ENCODE results near the gene HSPA12B.

Gene HSPA12B

GRCh38 chr20:3711484-3711941 lies 21.0 kb upstream of the HSPA12B start:
- no peaks in the 10 kb centered on the region for H3K79me2 ChIP-seq
- no peaks in the 10 kb centered on the region for H3K4me1 ChIP-seq
- H3K4me2 ChIP-seq (ENCODE audit: low read length) = no peak overlapping the region
- H3K27me3 ChIP-seq (ENCODE audit: control insufficient read depth, insufficient read depth, low read length) = no peaks in the 10 kb centered on the region
- no peak overlapping the region for H2AFZ ChIP-seq
- H3K4me3 ChIP-seq (ENCODE audit: low read depth, low read length) = no peak overlapping the region
- H3K36me3 ChIP-seq (ENCODE audit: control insufficient read depth, insufficient read depth, low read length) = no peaks in the 10 kb centered on the region
- H3K9ac ChIP-seq = no peak overlapping the region
- H3K27ac ChIP-seq = no peak overlapping the region
- TF ChIP-seq, protein P1, sequence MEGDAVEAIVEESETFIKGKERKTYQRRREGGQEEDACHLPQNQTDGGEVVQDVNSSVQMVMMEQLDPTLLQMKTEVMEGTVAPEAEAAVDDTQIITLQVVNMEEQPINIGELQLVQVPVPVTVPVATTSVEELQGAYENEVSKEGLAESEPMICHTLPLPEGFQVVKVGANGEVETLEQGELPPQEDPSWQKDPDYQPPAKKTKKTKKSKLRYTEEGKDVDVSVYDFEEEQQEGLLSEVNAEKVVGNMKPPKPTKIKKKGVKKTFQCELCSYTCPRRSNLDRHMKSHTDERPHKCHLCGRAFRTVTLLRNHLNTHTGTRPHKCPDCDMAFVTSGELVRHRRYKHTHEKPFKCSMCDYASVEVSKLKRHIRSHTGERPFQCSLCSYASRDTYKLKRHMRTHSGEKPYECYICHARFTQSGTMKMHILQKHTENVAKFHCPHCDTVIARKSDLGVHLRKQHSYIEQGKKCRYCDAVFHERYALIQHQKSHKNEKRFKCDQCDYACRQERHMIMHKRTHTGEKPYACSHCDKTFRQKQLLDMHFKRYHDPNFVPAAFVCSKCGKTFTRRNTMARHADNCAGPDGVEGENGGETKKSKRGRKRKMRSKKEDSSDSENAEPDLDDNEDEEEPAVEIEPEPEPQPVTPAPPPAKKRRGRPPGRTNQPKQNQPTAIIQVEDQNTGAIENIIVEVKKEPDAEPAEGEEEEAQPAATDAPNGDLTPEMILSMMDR (IDR thresholded peaks at IDR 0.05) = no peak
- no peaks in the 10 kb centered on the region for H3K9me3 ChIP-seq (ENCODE audit: control insufficient read depth, low read length)

DNA sequence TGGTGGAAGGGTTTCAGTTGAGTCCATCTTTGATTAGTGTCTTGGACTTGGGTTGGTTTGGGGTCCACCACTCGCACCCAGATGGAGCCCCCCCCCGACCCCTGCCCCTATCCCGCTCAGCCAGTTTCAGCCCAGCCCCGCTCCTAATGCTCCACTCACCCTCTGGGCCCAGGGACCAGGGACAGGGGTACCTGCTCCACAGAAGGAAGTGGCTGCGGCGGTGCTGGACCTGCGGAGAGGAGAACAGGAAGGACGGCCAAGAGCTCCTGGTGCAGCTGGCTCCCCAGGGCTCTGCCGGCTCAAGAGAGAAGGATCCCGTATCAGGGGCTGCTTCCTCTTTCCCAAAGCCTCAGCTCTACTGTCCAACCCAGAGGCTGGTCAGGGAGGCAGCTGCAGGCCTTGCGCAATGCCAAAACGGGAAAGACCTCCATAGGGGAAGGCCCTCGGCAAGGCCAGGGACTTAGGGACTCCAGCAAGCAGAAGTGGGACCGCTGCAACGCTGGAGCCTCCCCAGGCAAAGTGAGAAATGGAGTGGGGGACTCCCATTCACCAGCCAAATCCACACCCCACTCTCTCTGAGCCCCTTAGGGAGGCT lies 20.1 kb upstream of the HSPA12B start, which contains the start of gene SIGLEC1:
Gene SIGLEC1, minus strand, starts transcription at position 322 of the 595 bp plus-strand sequence. CDS start 5,472 bp downstream, outside the sequence.
- Histone ChIP-seq H3K4me2 (ENCODE audit: low read length) (no peak within 1 kb of the TSS), H3K4me1 (no peaks in the 10 kb centered on the region), H3K27ac (no peak within 1 kb of the TSS), H3K36me3 (ENCODE audit: control insufficient read depth, insufficient read depth, low read length) (no peaks in the 10 kb centered on the region), H2AFZ (no peak within 1 kb of the TSS), H3K79me2 (no peaks in the 10 kb centered on the region), H3K4me3 (ENCODE audit: low read depth, low read length) (no peak within 1 kb of the TSS), H3K9ac (no peak within 1 kb of the TSS), H3K27me3 (ENCODE audit: control insufficient read depth, insufficient read depth, low read length) (no peaks in the 10 kb centered on the region), H3K9me3 (ENCODE audit: control insufficient read depth, low read length) (no peaks in the 10 kb centered on the region)
- TF ChIP-seq, protein P1 (IDR thresholded peaks at IDR 0.05) = no peak

DNA sequence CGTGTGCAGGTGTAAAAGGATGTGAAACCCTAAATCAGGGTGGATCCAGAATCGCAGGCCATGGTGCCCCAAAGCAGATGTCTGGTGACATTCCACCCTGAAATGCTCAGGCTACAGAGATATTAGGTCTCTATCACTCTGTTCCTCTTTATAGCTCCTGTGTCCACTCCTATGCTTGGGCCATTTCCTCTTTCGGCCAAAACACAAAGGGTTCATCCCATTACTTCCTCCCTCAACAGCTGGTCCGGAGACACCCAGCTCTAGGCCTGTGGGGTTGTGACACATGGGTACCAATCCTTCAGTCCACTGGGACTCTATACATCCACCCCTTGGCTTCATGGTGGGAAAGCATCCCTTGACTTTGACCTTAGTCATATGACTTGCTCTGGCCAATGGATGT lies 18.4 kb upstream of the HSPA12B start:
- no peaks in the 10 kb centered on the region for H3K79me2 ChIP-seq
- H3K9me3 ChIP-seq (ENCODE audit: control insufficient read depth, low read length) = no peaks in the 10 kb centered on the region
- no peak overlapping the region for H3K27ac ChIP-seq
- no peak overlapping the region for H3K4me2 ChIP-seq (ENCODE audit: low read length)
- H3K36me3 ChIP-seq (ENCODE audit: control insufficient read depth, insufficient read depth, low read length) = no peaks in the 10 kb centered on the region
- no peaks in the 10 kb centered on the region for H3K27me3 ChIP-seq (ENCODE audit: control insufficient read depth, insufficient read depth, low read length)
- no peak overlapping the region for H3K4me3 ChIP-seq (ENCODE audit: low read depth, low read length)
- H3K9ac ChIP-seq = no peak overlapping the region
- TF ChIP-seq, protein P1 (IDR thresholded peaks at IDR 0.05) = no peak
- H3K4me1 ChIP-seq = peaks cover 7% of the 10 kb centered on the region
- H2AFZ ChIP-seq = no peak overlapping the region

DNA sequence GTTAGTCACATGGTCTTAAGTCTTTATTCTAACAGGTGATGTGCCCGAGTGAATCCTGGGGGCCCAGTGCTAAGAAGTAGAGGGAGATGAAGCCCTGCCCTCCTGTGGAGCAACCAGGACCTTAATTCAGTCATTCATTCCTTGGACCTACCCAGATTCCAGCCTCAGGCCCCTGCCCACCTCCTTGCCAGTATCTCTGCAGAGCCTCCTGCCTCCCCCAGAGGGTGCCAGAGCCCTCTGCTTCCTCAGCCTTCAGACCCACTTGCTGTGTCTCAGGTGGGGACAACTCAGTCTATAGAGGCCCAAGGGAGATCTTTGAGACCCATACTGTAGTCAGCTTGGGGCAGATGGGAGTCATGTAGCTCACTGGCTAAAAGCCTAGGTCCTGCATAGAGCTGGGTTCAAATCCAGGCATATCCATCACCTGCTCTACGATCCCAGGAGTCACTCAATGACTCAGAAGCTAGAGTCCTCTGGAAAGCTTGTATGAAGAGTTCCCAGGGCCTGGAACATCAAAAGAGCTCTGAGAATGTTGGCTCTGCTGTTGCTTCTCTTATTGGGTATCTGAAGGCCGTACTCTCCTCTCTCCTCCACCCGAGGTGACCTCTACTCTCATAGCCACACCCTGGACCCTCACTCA lies 16.2 kb upstream of the HSPA12B start:
- Histone ChIP-seq H3K27me3 (ENCODE audit: control insufficient read depth, insufficient read depth, low read length) (no peaks in the 10 kb centered on the region), H3K4me1 (peaks cover 7% of the 10 kb centered on the region), H3K9me3 (ENCODE audit: control insufficient read depth, low read length) (no peaks in the 10 kb centered on the region), H3K9ac (no peak overlapping the region), H3K4me2 (ENCODE audit: low read length) (no peak overlapping the region), H3K27ac (no peak overlapping the region), H3K79me2 (no peaks in the 10 kb centered on the region), H3K4me3 (ENCODE audit: low read depth, low read length) (no peak overlapping the region), H2AFZ (no peak overlapping the region), H3K36me3 (ENCODE audit: control insufficient read depth, insufficient read depth, low read length) (no peaks in the 10 kb centered on the region)
- TF ChIP-seq, protein P1 (IDR thresholded peaks at IDR 0.05) = peak; percentile 81
